ENCODE measurements around the gene APBA3.

DNA sequence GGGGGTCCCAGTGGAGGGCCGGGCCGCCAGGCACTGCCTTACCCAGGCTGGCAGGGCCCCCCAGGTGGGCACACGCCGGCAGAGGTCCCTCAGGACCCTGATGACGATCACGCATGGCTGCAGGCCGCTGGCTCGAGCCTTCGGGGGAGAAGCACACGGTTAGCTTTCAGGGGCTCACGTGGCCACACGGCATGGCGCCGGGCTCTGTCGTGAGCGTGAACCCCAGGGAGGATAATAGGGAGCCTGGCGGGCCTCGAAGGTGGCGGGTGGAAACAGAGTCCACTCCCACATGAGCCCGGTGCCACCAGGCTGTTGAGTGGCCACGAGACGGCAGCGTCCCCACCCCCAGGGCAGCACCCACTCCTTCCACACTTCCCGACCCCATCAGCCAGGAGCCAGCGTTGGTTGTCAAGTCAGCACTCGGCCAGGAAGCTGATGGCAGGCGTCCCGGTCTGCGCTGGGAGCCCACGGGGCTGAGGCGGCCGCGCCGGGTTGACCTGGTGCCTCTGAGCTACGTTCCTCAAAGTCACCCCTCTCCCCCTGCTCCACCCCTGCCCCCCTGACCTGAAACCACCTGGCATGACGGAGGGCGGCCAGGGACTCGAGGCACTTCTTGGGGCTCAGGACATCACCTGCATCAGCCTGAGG is 49.3 kb upstream of the APBA3 start:
- TF ChIP-seq, protein P1, sequence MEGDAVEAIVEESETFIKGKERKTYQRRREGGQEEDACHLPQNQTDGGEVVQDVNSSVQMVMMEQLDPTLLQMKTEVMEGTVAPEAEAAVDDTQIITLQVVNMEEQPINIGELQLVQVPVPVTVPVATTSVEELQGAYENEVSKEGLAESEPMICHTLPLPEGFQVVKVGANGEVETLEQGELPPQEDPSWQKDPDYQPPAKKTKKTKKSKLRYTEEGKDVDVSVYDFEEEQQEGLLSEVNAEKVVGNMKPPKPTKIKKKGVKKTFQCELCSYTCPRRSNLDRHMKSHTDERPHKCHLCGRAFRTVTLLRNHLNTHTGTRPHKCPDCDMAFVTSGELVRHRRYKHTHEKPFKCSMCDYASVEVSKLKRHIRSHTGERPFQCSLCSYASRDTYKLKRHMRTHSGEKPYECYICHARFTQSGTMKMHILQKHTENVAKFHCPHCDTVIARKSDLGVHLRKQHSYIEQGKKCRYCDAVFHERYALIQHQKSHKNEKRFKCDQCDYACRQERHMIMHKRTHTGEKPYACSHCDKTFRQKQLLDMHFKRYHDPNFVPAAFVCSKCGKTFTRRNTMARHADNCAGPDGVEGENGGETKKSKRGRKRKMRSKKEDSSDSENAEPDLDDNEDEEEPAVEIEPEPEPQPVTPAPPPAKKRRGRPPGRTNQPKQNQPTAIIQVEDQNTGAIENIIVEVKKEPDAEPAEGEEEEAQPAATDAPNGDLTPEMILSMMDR (IDR thresholded peaks at IDR 0.05), result no peak
- no peak for TF ChIP-seq POLR2AphosphoS5 (IDR thresholded peaks at IDR 0.05; ENCODE audit: low read depth, low read length)

All from Panc1 (cell line).